IPS-18c (cell line): Measurements from ENCODE around the gene ZNF84.
A peak's percentile ranks its signal among the peaks of the same experiment; 100 is the strongest.

Experiments used
- H3K4me3 ChIP-seq: 2 replicates; pipeline ENCODE4 v1.7.0; 2013; ENCODE audit warnings: low read depth, mild to moderate bottlenecking, low read length, moderate library complexity; ENCODE audit not compliant: insufficient read depth
- H3K9me3 ChIP-seq: one replicate; pipeline ENCODE4 v1.6.1; 2013; ENCODE audit warnings: mild to moderate bottlenecking, low read length, moderate library complexity; ENCODE audit not compliant: control insufficient read depth, insufficient read depth

The ZNF84 gene

DNA sequence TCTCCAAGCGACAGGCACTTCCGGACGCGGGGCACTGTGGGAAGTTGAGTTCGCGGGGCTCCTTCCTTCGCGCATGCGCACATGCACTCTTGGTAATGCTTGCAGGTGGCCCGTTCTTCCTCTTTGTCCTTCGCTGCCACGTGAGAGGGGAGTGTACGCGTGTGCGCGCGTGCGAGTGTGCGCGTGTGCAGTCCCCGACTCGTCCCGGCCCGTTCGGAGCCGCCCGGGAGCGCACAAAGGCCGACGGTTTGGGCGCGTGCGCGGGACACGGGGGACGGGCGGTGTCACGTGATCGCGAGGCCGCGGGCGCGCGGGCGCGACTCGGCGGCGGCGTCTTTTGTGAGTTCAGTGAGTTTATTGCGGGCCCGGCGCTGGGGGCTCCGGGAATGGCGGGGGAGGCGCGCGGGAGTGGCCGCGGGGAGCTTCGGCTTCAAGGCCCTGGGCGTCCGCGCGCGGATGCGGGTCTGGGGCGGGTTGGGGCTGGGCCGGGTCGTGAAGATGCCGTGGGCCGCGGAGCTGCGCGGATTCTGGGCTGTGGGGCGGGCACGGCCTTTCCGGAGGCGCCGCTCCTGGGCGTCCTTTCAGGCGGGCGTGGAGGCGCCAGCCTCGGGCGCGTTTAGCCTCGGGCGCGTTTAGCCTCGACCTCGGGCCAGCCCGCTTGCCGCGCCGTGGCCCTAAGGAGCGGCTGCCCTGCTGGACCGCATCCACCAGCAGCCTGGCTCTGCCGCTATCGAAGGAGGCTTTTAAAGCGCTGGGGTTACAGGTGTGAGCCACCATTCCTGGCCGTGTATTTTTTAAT lies at the start of gene ZNF84:
TSS of gene ZNF84 (plus strand) at position 303 of the 799 bp plus-strand sequence. CDS start 3,959 bp downstream, outside the sequence.
- Histone ChIP-seq H3K9me3 (peaks cover 8% of the 10 kb centered on the region), H3K4me3 (peak within 1 kb of the TSS; percentile 86)

DNA sequence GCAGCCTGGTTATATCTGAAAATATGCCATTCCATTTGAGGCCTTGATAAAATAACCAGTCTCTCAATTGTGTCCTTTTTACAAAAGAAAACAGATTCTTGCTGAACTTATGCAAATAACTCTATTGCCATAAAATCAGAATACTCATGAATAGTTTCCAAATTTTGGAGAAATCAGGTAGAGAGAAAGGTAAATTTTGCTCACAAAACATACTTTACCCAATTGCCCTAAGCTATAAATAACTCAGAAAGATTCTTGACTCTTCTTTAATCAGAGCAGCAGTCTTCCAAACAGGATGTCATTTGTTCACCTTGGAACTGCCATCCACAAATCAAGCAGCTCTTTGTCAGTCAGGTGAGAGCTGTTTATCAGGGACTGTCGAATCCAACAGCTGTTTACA lies 38.6 kb upstream of the ZNF84 start:
- H3K4me3 ChIP-seq = no peak overlapping the region
- peaks cover 19% of the 10 kb centered on the region for H3K9me3 ChIP-seq

DNA sequence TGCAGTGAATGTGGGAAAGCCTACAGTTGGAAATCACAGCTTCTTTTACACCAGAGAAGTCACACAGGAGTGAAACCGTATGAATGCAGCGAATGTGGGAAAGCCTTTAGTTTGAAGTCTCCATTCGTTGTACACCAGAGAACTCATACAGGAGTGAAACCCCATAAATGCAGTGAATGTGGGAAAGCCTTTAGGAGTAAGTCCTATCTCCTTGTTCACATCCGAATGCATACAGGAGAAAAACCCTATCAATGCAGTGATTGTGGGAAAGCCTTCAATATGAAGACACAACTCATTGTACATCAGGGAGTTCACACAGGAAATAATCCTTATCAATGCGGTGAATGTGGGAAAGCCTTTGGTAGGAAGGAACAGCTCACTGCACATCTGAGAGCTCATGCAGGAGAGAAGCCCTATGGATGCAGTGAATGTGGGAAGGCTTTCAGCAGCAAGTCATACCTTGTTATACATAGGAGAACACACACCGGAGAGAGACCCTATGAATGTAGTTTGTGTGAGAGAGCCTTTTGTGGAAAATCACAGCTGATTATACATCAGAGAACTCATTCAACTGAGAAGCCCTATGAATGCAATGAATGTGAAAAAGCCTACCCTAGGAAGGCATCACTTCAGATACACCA lies 26.5 kb upstream of the ZNF84 start:
- H3K4me3 ChIP-seq = peak overlapping the region; percentile 11; the same call in 1 of the 2 replicates
- H3K9me3 ChIP-seq = peaks cover 22% of the 10 kb centered on the region

DNA sequence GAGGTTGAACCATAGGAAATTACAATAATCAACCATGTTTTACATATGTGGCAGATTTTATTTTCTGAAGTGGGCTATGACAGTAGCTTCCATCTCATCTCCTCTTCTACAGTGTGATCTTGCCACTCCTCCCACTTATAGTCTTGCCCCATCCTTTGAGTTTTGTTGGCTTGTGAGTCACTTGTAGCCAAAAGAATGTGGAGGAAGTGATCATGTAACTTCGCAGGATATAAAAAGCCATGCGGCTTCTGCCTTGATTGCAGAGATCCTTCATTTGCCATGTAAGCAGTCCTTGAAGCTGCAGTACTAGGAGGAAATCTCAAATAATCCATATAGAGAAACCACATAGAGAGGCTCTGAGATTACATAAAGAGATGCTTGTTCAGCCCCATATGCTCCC lies 13.7 kb upstream of the ZNF84 start:
- peaks cover 10% of the 10 kb centered on the region for H3K9me3 ChIP-seq
- no peak overlapping the region for H3K4me3 ChIP-seq

DNA sequence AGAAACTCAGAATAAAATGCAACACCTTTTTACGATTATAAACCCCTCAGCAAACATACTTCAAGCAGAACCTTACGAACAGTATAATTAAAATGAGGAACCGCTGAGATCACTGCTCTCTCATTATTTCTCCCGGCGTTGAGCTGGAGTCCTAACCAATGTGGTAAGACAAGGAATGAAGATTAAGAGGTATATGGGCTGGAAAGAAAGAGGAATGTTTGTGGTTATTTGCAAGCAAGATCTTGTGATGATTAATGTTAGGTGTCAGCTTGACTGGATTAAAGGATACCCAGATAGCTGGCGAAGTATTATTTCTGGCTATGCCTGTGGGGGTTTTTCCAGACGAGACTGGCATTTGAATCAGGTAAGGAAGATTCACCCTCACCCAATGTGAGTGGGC lies 10.3 kb upstream of the ZNF84 start:
- Histone ChIP-seq H3K9me3 (peaks cover 13% of the 10 kb centered on the region), H3K4me3 (no peak overlapping the region)

DNA sequence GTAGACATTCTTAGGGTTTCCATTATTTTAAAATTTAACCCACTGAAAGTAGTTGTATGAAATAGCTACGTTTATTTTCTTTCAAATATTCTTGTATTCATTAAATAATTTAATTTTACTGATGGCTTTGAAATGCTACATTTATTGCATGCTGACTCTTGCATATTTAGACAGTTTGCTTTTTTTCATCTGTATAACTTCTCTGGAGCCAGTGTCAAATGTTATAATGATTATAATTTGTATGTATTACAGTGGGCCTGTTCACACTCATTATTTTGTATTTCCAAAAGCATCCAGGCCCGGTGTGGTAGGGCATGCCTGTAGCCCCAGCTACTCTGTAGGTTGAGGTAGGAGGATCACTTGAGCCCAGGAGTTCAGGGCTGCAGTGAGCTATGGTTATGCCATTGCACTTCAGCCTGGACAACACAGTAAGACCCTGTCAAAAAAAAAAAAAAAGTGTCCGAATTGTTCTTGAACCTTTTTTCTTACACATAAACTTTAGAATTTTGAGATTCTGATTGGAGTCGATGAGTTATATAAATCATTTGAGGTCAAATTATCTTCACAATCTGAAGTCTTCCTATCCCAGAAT lies 905 bp downstream of the ZNF84 start:
- H3K4me3 ChIP-seq = peak overlapping the region; percentile 86
- peaks cover 8% of the 10 kb centered on the region for H3K9me3 ChIP-seq

DNA sequence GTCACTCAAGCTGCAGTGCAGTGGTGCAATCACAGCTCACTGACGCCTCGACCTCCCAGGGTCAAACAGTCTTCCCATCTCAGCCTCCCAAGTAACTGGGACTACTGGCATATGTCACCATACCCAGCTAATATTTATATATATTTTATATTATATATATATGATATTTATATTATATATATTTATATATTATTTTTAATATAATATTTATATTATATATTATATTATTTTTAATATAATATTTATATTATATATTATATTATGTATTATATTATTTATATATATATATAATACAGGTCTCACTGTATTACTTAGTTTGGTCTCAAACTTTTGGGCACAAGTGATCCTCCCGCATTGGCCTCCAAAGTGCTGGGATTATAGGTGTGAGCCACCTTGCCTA lies 9.4 kb downstream of the ZNF84 start:
- H3K4me3 ChIP-seq = no peak overlapping the region
- peaks cover 47% of the 10 kb centered on the region for H3K9me3 ChIP-seq

DNA sequence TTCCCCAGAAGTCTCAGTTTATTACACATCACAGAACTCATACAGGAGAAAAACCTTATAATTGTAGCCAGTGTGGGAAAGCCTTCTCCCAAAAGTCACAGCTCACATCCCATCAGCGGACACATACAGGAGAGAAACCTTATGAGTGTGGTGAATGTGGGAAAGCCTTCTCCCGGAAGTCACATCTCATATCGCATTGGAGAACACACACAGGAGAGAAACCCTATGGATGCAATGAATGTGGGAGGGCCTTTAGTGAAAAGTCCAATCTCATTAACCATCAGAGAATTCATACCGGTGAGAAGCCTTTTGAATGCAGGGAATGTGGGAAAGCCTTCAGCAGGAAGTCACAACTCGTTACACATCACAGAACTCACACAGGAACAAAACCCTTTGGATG lies 20.1 kb downstream of the ZNF84 start:
- Histone ChIP-seq H3K9me3 (peaks cover 35% of the 10 kb centered on the region), H3K4me3 (no peak overlapping the region)

DNA sequence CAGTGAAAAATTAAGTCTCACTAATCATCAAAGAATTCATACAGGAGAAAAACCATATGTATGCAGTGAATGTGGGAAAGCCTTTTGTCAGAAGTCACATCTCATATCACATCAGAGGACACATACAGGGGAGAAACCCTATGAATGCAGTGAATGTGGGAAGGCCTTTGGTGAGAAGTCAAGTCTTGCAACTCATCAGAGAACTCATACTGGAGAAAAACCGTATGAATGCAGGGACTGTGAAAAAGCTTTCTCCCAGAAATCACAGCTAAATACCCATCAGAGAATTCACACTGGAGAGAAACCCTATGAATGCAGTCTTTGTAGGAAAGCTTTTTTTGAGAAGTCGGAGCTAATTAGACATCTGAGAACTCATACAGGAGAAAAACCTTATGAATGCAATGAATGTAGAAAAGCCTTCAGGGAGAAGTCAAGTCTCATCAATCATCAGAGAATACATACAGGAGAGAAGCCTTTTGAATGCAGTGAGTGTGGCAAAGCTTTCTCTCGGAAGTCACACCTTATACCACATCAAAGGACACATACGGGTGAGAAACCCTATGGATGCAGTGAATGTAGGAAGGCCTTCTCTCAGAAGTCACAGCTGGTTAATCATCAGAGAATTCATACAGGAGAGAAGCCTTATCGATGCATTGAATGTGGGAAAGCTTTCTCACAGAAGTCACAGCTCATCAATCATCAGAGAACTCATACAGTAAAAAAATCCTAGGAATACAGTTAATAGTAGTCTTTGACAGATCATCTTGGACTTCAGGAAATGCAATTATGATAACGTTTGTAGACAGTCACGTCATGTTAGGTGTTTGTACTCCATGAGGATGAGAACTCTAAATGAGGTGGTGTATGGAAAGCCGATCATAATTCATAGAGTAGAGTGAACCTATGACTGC lies 21.1 kb downstream of the ZNF84 start:
- Histone ChIP-seq H3K4me3 (no peak overlapping the region; the same call in 1 of the 2 replicates), H3K9me3 (peaks cover 39% of the 10 kb centered on the region)

DNA sequence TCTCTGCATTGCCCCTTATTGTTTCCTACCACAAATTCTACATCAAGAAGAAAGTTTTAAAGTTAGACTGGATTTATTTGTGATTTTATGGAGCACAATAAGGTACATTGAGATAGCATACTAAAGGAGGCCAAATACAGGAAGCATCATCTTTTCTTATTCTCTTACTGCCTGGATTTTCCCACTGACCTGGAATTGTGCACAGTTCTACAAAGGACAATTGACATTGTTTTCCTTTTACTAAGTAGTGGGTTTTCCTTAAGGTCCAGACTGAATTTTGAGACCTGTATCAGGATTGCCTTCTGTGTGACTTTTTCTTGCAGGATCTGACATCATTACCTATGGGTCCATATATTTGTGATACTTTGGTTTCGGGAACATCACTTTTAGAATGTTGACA lies 24.6 kb downstream of the ZNF84 start:
- H3K4me3 ChIP-seq = no peak overlapping the region
- H3K9me3 ChIP-seq = peaks cover 53% of the 10 kb centered on the region

DNA sequence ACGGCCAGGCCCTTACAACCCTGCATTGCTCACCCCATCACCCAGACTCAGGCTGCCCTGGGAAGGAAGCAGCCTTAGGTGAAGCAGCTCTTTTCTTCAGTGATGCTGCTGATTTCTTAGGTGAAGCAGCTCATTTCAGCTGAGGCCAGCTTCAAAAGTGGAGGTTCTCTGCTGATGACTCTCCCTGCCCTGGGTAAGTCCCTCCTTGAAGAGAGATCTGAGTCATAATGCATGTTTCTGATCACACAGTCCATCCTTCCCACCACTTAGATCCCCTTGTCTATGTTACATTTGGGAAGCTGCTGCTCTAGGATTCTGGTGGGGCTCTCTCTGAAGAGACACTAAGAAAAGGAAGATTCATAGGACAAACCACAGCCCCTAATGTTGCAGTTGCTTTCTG lies 26.2 kb downstream of the ZNF84 start:
- Histone ChIP-seq H3K9me3 (peaks cover 41% of the 10 kb centered on the region), H3K4me3 (no peak overlapping the region)

DNA sequence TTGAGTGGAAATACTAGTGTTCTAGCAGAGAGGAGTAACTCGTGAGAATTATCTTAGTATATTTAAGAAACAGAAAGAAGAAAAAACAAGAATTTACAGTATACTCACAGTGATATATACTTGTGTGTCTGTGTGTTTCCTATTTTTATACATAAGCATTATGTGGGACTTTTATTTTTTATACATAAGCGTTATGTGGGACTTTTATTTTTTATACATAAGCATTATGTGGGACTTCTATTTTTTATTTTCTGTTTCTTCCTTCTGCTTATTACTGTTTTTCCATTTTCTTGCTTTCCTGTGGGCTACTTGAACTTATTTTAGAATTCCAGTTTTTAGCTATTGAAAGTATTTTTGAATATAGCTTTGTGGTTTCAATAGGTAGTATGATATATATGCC lies 36.5 kb downstream of the ZNF84 start:
- Histone ChIP-seq H3K4me3 (no peak overlapping the region), H3K9me3 (peaks cover 21% of the 10 kb centered on the region)

DNA sequence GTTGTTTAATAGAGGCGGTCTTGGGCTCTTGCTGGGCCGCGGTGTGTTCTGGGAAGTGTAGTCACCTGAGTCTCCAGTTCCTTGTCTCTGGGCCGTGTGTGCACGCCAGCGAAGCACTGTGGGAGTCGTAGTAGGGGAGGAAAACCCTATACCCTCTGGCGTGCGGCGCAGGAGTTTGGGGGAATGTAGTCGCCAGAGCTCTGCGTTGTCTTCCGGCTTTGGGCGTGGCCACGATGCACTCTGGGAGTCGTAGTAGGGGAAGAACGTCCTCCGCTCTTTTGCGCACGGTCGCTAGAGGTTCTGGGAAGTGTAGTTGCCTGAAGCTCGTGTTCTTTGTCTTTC lies 42.7 kb downstream of the ZNF84 start:
- H3K4me3 ChIP-seq = peak overlapping the region; percentile 69; the same call in 1 of the 2 replicates
- H3K9me3 ChIP-seq = peaks cover 13% of the 10 kb centered on the region

DNA sequence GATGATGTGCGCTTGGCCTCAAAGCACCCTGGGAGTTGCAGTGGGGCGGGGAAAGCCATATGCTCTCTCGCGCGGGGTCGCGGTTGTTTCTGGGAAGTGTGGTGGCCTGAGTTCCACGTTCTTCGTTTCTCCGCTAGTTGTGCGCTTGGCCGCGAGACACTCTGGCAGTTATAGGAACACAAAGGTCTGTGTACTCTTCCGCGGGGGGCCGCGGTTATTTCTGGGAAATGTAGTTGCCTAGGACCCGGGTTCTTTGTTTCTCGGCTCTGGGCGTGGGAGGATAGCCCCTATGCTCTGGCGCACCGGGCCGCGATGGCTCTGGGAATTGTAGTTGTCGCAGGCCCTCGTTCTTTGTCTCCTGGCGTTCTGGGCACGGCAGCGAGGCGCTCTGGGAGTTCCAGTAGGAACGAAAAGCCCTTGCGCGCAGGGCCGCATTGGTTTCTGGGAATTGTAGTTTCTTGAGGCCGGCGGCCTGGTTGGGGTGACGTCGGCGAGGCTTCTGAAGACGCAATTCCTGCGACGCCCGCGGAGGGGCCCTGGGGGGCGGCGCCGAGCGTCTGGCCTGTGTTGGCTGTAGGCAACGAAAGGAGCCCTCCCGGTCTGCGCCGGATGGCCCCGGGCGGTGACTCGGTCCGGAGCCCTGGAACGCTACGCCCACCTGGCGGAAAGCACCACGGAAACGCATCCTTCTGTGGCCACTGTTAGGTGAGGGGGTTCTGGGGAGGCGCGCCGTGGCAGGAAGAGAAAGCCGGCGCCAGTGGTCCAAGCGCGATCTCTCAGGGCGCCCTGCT lies 43.3 kb downstream of the ZNF84 start, which contains the start of gene ZNF140:
TSS of gene ZNF140 (plus strand) at position 556 of the 791 bp plus-strand sequence. CDS start 398 bp downstream, outside the sequence.
- peaks cover 12% of the 10 kb centered on the region for H3K9me3 ChIP-seq
- H3K4me3 ChIP-seq = peak within 1 kb of the TSS; percentile 69

DNA sequence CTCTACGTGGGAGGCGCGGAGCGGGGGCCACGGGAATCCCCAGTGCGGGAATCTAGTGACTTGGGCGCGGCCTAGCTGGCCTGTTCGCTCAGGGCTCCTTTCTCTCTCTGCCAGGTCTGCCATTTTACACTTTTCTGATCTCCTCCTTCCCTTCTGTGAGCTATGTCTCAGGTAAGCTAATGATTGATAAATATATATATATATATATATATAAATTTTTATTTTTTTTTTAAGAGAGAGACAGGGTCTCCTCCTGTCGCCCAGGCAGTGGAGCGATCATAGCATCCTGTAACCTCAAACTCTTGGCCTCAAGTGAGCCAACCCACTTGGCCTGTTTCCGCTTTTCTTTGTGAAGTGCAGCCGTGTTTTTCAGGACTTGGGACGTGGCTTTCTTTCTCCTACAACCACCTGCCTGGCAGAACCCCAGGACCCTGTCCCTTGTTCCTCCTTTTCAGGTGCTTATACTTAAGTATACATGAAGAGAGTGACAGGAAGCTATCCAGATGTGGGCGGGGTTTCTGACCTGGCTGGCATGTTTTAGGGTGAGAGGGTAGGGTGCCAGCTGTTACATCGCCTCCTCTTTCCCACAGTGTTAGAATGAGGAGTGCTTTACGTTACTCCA lies 44.0 kb downstream of the ZNF84 start:
- peaks cover 11% of the 10 kb centered on the region for H3K9me3 ChIP-seq
- H3K4me3 ChIP-seq = peak overlapping the region; percentile 69

DNA sequence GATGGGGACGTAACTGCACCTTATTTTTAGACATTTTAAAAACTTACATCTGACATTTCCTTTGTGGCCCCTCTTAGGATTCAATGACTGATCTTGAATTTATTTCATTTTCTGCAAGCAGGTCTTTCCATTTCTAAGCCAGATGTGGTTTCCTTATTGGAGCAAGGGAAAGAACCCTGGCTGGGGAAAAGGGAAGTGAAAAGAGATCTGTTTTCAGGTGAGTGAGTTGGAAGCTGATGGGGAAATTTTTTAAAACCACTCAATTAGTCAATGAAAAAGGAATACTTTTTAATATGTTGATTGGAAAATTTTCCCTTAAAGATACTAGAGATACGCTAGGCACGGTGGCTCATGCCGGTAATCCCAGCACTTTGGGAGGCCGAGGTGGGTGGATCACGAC lies 46.0 kb downstream of the ZNF84 start:
- Histone ChIP-seq H3K9me3 (peaks cover 6% of the 10 kb centered on the region), H3K4me3 (no peak overlapping the region)
